CD14-positive monocyte (primary cell): ENCODE data around the gene SIDT2. TPM values are rescaled to one million over a fixed set of nuclear protein-coding genes. Genes with fewer than 3 reads are reported as not detected.

Experiments used
- DNase-seq, 3 donors: peaks; one replicate each; pipeline ENCODE4 v3.0.0-alpha.2; 2011 to 2022
- H2AFZ ChIP-seq: 2 replicates; pipeline ENCODE4 v1.6.0; 2012; ENCODE audit warnings: mild to moderate bottlenecking, low read depth, low read length, inconsistent platforms; ENCODE audit not compliant: insufficient read depth, poor library complexity, severe bottlenecking
- H3K27ac ChIP-seq, 2 donors: 1 replicate in 1 of 2; 2 replicates in 1 of 2; pipeline ENCODE4 v1.5.1; 2012 to 2013; ENCODE audit warnings: low read length in 2 of 2, control low read depth in 1 of 2, inconsistent platforms in 1 of 2, low read depth in 1 of 2, mild to moderate bottlenecking in 1 of 2
- H3K27me3 ChIP-seq, 2 donors: one replicate each; pipeline versions ENCODE4 v1.6.0 to v1.6.1; 2011 to 2013; ENCODE audit warnings: low read length in 2 of 2; ENCODE audit not compliant: control insufficient read depth in 2 of 2, insufficient read depth in 2 of 2
- H3K36me3 ChIP-seq, 2 donors: replicated peaks in 1 of 2; 1 replicate in 1 of 2; 2 replicates in 1 of 2; pipeline versions ENCODE4 v1.5.1 to v1.6.1; 2012 to 2013; ENCODE audit warnings: low read length in 2 of 2, control low read depth in 1 of 2, inconsistent platforms in 1 of 2, mild to moderate bottlenecking in 1 of 2; ENCODE audit not compliant: insufficient read depth in 2 of 2, control insufficient read depth in 1 of 2
- H3K4me1 ChIP-seq, 2 donors: 1 replicate in 1 of 2; 2 replicates in 1 of 2; pipeline versions ENCODE4 v1.5.1 to v1.6.1; 2012 to 2013; ENCODE audit warnings: low read length in 2 of 2, control low read depth in 1 of 2, inconsistent platforms in 1 of 2, mild to moderate bottlenecking in 1 of 2, moderate library complexity in 1 of 2; ENCODE audit not compliant: insufficient read depth in 2 of 2, control insufficient read depth in 1 of 2
- H3K4me2 ChIP-seq: replicated peaks from 2 replicates; pipeline ENCODE3; 2012; ENCODE audit warnings: low read length, moderate library complexity, mild to moderate bottlenecking; ENCODE audit not compliant: poor library complexity, severe bottlenecking; ENCODE audit errors: extremely low read depth
- H3K4me3 ChIP-seq, 3 experiments: fragments of 200-600 bp in 1 of 3; sonication (generic) in 1 of 3; replicated peaks in 1 of 3; 1 replicate in 2 of 3; 2 replicates in 1 of 3; pipeline ENCODE4 v1.5.1; 2011 to 2013; ENCODE audit warnings: low read length in 3 of 3, mild to moderate bottlenecking in 3 of 3, control low read depth in 2 of 3, low read depth in 2 of 3, inconsistent platforms in 1 of 3, moderate library complexity in 1 of 3
- H3K79me2 ChIP-seq: 2 replicates; pipeline ENCODE4 v1.6.0; 2012; ENCODE audit warnings: mild to moderate bottlenecking, control low read depth, inconsistent platforms, low read length, moderate library complexity; ENCODE audit not compliant: insufficient read depth
- H3K9ac ChIP-seq: 2 replicates; pipeline ENCODE4 v1.6.0; 2017; ENCODE audit warnings: low read length, mild to moderate bottlenecking; ENCODE audit not compliant: insufficient read depth, poor library complexity, severe bottlenecking
- H3K9me3 ChIP-seq, 2 donors: replicated peaks in 1 of 2; 1 replicate in 1 of 2; 2 replicates in 1 of 2; pipeline versions ENCODE4 v1.5.1 to v1.6.1; 2012 to 2013; ENCODE audit warnings: low read length in 2 of 2, control low read depth in 1 of 2; ENCODE audit not compliant: control insufficient read depth in 1 of 2, insufficient read depth in 1 of 2
- H4K20me1 ChIP-seq: 2 replicates; pipeline ENCODE4 v1.6.0; 2012; ENCODE audit warnings: mild to moderate bottlenecking, low read length, control low read depth, moderate library complexity; ENCODE audit not compliant: insufficient read depth
- H3K27ac Mint-ChIP-seq, 7 donors: one replicate each; pipeline ENCODE4 v1.8.0; 2020; ENCODE audit warnings: mild to moderate bottlenecking in 7 of 7, mixed read lengths in 7 of 7, moderate library complexity in 6 of 7, inconsistent platforms in 2 of 7
- H3K27me3 Mint-ChIP-seq, 3 donors: one replicate each; pipeline ENCODE4 v1.8.0; 2021 to 2022; ENCODE audit warnings: low read depth in 3 of 3, mild to moderate bottlenecking in 3 of 3, mixed read lengths in 3 of 3, moderate library complexity in 3 of 3, inconsistent platforms in 1 of 3
- H3K36me3 Mint-ChIP-seq, 2 donors: one replicate each; pipeline ENCODE4 v1.8.0; 2020; ENCODE audit warnings: mixed read lengths in 2 of 2, inconsistent platforms in 1 of 2, mild to moderate bottlenecking in 1 of 2
- H3K4me1 Mint-ChIP-seq: one replicate; pipeline ENCODE4 v1.8.0; 2020; ENCODE audit warnings: mild to moderate bottlenecking, mixed read lengths
- H3K4me3 Mint-ChIP-seq, 2 donors: one replicate each; pipeline ENCODE4 v1.8.0; 2020; ENCODE audit warnings: mild to moderate bottlenecking in 2 of 2, mixed read lengths in 2 of 2, moderate library complexity in 1 of 2
- H3K9me3 Mint-ChIP-seq, 7 donors: one replicate each; pipeline ENCODE4 v1.8.0; 2020 to 2022; ENCODE audit warnings: mixed read lengths in 7 of 7, mild to moderate bottlenecking in 6 of 7, moderate library complexity in 6 of 7, inconsistent platforms in 2 of 7
- WGBS: methylation state at CpG from one replicate; pipeline ENCODE4 v1.1.5; 2013; ENCODE audit warnings: missing lambda C conversion rate; ENCODE audit not compliant: insufficient coverage; 5-methylcytosine and 5-hydroxymethylcytosine counted together
- intact Hi-C, 2 donors: fragments of 100-400 bp; cut with micrococcal nuclease; formaldehyde crosslinking; loops; one replicate each; pipeline versions ENCODE4 v1.15.0 to v1.15.1; 2023
- polyA plus RNA-seq, 3 donors: library from polyadenylated mRNA; depleted of rRNA in 1 of 3; unstranded in 2 of 3; stranded (reverse) in 1 of 3; fragments of 300-500 nt in 2 of 3; fragments of >200 nt in 1 of 3; fragmentation: Illumina TruSeq in 2 of 3; gene quantifications; 1 replicate in 2 of 3; 2 replicates in 1 of 3; pipeline ENCODE4 v1.2.3, GENCODE V29; 2012 to 2021
- TF ChIP-seq, protein P1 (sequence below): fragments of 200-600 bp; IDR thresholded peaks from one replicate; pipeline ENCODE4 v1.8.0; 2022; ENCODE audit warnings: antibody characterized with exemption, mild to moderate bottlenecking

SIDT2 gene
- polyA plus RNA-seq, 3 donors: 21.8 to 177 (median 41.8) TPM

DNA sequence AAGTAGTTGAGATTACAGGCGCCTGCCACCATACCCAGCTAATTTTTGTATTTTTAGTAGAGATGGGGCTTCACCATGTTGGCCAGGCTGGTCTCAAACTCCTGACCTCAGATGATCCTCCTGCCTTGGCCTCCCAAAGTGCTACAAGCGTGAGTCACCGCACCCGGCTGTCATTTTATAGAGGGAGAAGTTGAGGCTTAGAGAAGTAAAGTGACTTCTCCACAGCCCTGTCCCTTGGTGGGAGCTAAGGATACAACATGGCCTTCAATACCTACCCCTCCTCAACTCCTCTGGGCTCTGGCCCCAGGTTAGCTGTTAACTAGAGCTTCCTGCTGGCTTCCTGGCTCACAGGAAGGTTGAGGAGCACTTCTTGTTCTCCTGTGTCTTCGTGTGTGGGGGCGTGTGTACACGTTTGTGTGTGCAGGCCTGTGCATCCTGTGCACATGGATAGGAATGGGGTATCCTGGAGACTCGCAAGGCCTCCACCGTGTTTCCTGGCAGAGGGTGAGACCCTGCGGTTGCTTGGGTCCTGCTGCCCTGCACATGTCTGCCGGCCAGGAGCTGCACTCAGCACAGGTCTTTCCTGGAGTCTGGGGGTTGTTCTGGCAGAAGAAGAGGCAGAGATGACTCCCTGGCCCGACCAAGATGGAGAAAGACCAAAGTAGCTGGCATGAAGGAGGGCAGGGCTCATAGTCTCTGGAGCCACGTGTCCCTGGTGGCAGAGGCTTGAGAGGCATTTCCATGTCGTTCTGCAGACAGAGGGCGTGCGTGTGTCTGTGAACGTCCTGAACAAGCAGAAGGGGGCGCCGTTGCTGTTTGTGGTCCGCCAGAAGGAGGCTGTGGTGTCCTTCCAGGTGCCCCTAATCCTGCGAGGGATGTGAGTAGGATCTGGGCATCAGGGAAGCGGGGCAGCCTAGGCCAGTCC lies 2.4 kb downstream of the SIDT2 start:
- peaks cover 32 to 44% of the 10 kb centered on the region in 2 donors for H3K36me3 Mint-ChIP-seq
- intact Hi-C loops: loop anchor here (5.0 kb wide), 2 partner anchors 41 to 46 kb away; no protein-coding TSS in a partner anchor
- WGBS: 31% methylated on average over 16 of the region's 22 CpGs
- H3K9me3 ChIP-seq: no peaks in the 10 kb centered on the region
- H3K27me3 Mint-ChIP-seq: peaks cover 0 to 4% (median 0%) of the 10 kb centered on the region in 3 donors
- no peaks in the 10 kb centered on the region for H3K27me3 ChIP-seq
- no peaks in the 10 kb centered on the region for H3K9me3 Mint-ChIP-seq
- TF ChIP-seq, protein P1, sequence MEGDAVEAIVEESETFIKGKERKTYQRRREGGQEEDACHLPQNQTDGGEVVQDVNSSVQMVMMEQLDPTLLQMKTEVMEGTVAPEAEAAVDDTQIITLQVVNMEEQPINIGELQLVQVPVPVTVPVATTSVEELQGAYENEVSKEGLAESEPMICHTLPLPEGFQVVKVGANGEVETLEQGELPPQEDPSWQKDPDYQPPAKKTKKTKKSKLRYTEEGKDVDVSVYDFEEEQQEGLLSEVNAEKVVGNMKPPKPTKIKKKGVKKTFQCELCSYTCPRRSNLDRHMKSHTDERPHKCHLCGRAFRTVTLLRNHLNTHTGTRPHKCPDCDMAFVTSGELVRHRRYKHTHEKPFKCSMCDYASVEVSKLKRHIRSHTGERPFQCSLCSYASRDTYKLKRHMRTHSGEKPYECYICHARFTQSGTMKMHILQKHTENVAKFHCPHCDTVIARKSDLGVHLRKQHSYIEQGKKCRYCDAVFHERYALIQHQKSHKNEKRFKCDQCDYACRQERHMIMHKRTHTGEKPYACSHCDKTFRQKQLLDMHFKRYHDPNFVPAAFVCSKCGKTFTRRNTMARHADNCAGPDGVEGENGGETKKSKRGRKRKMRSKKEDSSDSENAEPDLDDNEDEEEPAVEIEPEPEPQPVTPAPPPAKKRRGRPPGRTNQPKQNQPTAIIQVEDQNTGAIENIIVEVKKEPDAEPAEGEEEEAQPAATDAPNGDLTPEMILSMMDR: peak; percentile 85
- peaks cover 19% of the 10 kb centered on the region for H3K79me2 ChIP-seq
- H3K4me1 ChIP-seq: peaks cover 42 to 54% of the 10 kb centered on the region in 2 donors
- peak overlapping the region; percentile 63 to 69 for H3K27ac ChIP-seq
- H3K4me1 Mint-ChIP-seq: peaks cover 39% of the 10 kb centered on the region
- no peak overlapping the region for H2AFZ ChIP-seq
- peak overlapping the region; percentile 89 for H3K4me2 ChIP-seq
- peak overlapping the region in 6 of 7 donors; percentile 40 to 96 (median 77) for H3K27ac Mint-ChIP-seq
- H4K20me1 ChIP-seq: no peaks in the 10 kb centered on the region
- H3K9ac ChIP-seq: peak overlapping the region; percentile 81
- DNase-seq: peak; percentile 68 to 79 (median 76)
- H3K4me3 Mint-ChIP-seq: peak overlapping the region; percentile 96 to 98
- H3K36me3 ChIP-seq: peaks cover 19 to 34% of the 10 kb centered on the region in 2 donors
- peak overlapping the region in 1 of 3 experiments; percentile 98 for H3K4me3 ChIP-seq

DNA sequence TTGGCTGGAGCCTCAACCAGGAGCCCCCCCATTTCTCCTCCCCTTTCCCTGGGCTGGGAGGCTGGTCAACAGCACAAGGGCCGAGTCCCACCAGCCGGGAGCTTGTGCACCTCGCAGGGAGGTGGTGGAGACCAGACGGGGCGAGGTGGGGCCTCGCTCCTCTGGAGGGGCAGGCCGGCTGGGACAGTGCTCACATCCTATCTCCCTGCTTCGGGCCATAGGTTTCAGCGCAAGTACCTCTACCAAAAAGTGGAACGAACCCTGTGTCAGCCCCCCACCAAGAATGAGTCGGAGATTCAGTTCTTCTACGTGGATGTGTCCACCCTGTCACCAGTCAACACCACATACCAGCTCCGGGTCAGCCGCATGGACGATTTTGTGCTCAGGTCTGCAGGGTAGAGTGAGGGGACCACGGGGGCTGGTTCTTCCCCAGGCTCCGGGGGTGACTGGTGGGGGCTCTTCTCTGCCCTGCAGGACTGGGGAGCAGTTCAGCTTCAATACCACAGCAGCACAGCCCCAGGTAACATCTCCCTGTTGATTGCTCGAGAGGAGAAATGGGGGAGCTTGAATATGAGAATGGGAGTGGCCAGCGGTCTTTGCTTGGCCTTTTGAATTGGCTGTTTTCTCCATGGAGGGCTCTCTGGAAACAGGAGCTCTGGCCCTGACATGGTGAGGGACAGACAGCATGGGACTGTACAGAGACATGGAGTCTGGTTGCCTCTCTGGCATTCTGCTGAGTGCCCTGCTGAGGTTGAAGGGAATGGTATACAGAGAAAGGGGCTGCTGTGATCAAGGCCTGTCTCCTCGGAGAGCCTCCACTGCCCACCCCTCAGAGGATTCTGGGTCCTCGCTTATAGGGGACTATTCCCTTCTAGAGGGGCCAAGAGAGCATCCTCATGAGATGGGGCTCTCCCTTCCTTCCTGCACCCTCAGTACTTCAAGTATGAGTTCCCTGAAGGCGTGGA lies 3.3 kb downstream of the SIDT2 start:
- Mint-ChIP-seq H3K36me3 (peaks cover 38 to 52% of the 10 kb centered on the region in 2 donors), H3K4me3 (no peak overlapping the region), H3K4me1 (peaks cover 49% of the 10 kb centered on the region), H3K27me3 (peaks cover 0 to 4% (median 0%) of the 10 kb centered on the region in 3 donors), H3K9me3 (no peaks in the 10 kb centered on the region), H3K27ac (no peak overlapping the region)
- H3K27me3 ChIP-seq: no peaks in the 10 kb centered on the region
- no peak for DNase-seq
- 94% methylated on average over 13 of the region's 22 CpGs for WGBS
- H3K79me2 ChIP-seq: peaks cover 25% of the 10 kb centered on the region
- no peaks in the 10 kb centered on the region for H4K20me1 ChIP-seq
- H3K4me3 ChIP-seq: no peak overlapping the region
- no peak overlapping the region for H3K4me2 ChIP-seq
- H3K4me1 ChIP-seq: peaks cover 52 to 63% of the 10 kb centered on the region in 2 donors
- H3K9ac ChIP-seq: no peak overlapping the region
- TF ChIP-seq, protein P1: peak; percentile 47
- intact Hi-C loops: loop anchor here (5.0 kb wide), 2 partner anchors 40 to 45 kb away; no protein-coding TSS in a partner anchor
- H3K36me3 ChIP-seq: peaks cover 19 to 34% of the 10 kb centered on the region in 2 donors
- no peaks in the 10 kb centered on the region for H3K9me3 ChIP-seq
- no peak overlapping the region for H2AFZ ChIP-seq
- no peak overlapping the region for H3K27ac ChIP-seq
